HG03520 (cell line): ENCODE results near the gene NDUFS5.
"Not testable (repeated sequence)": the region's sequence is repeated elsewhere in the genome, so short reads cannot be mapped to it uniquely, and the experiment has no call there.

Source experiments
- ATAC-seq: cut with Tn5 transposase; IDR thresholded peaks from one replicate; pipeline ENCODE4 v1.9.1; 2021; ENCODE audit warnings: mild to moderate bottlenecking, moderate library complexity; ENCODE audit not compliant: unreplicated experiment

NDUFS5 gene

GRCh38 chr1:39026051-39026865, at the start of gene NDUFS5:
TSS of gene NDUFS5 (plus strand) at chr1:39026350. CDS start at chr1:39028725, 2,375 bp downstream.
- ATAC-seq = peak; percentile 60

- not testable (repeated sequence) for ATAC-seq
Measured at GRCh38 chr1:38977399-38978244, 48.5 kb upstream of the NDUFS5 start.

- ATAC-seq = not testable (repeated sequence)
Measured at GRCh38 chr1:38978245-38978542, 48.0 kb upstream of the NDUFS5 start.

GRCh38 chr1:38979380-38979779, 46.8 kb upstream of the NDUFS5 start:
- ATAC-seq = not testable (repeated sequence)

- no peak for ATAC-seq
Measured at GRCh38 chr1:38989979-38990378, 36.2 kb upstream of the NDUFS5 start.

- no peak for ATAC-seq
Measured at GRCh38 chr1:38990386-38990737, 35.8 kb upstream of the NDUFS5 start.

GRCh38 chr1:38990738-38991637, 35.2 kb upstream of the NDUFS5 start, which contains the start of gene AKIRIN1:
TSS of gene AKIRIN1 (plus strand) at chr1:38991276. CDS start at chr1:38991381, 105 bp downstream.
- ATAC-seq = peak; percentile 92

GRCh38 chr1:38991638-38992411, 34.3 kb upstream of the NDUFS5 start:
- no peak for ATAC-seq

GRCh38 chr1:38992412-38993111, 33.6 kb upstream of the NDUFS5 start:
- no peak for ATAC-seq

GRCh38 chr1:38994196-38994595, 32.0 kb upstream of the NDUFS5 start:
- no peak for ATAC-seq

- ATAC-seq = no peak
Measured at GRCh38 chr1:38997034-38997900, 28.9 kb upstream of the NDUFS5 start.

GRCh38 chr1:38997901-38998190, 28.3 kb upstream of the NDUFS5 start:
- no peak for ATAC-seq

GRCh38 chr1:39001516-39002421, 24.4 kb upstream of the NDUFS5 start:
- ATAC-seq = no peak

- no peak for ATAC-seq
Measured at GRCh38 chr1:39003281-39003680, 22.9 kb upstream of the NDUFS5 start.

GRCh38 chr1:39003794-39004193, 22.4 kb upstream of the NDUFS5 start:
- ATAC-seq = no peak

- no peak for ATAC-seq
Measured at GRCh38 chr1:39006287-39006686, 19.9 kb upstream of the NDUFS5 start.

GRCh38 chr1:39006726-39007645, 19.2 kb upstream of the NDUFS5 start:
- no peak for ATAC-seq
